NCI-H1694 treated with DMSO at 0.1 percent for 48 hours (cell line): ENCODE measurements around the gene FHL3.
A peak's percentile ranks its signal among the peaks of the same experiment; 100 is the strongest.

Experiments
- DNase-seq: peaks from one replicate; lab custom pipeline; 2025; lab: John Stamatoyannopoulos, UW

Gene FHL3

GRCh38 chr1:38005195-38006007 lies at the start of gene FHL3:
Gene FHL3, minus strand, starts transcription at chr1:38005514. Its CDS starts 6,102 bp downstream, at chr1:37999412.
- no peak for DNase-seq

- no peak for DNase-seq
Observed at GRCh38 chr1:38053416-38054091, 48.2 kb upstream of the FHL3 start.

- DNase-seq: no peak
Observed at GRCh38 chr1:38052750-38053415, 47.6 kb upstream of the FHL3 start.

GRCh38 chr1:38051079-38051543 lies 45.8 kb upstream of the FHL3 start:
- no peak for DNase-seq

- DNase-seq: no peak
Observed at GRCh38 chr1:38050397-38051078, 45.2 kb upstream of the FHL3 start.

- no peak for DNase-seq
Observed at GRCh38 chr1:38047603-38048141, 42.4 kb upstream of the FHL3 start.

- DNase-seq: peak; percentile 47
Observed at GRCh38 chr1:38046884-38047602, 41.7 kb upstream of the FHL3 start.

GRCh38 chr1:38046333-38046883 lies 41.1 kb upstream of the FHL3 start, which contains the start of gene POU3F1:
Gene POU3F1, minus strand, starts transcription at chr1:38046793. Its CDS starts 50 bp downstream, at chr1:38046743.
- DNase-seq: no peak

GRCh38 chr1:38045401-38046332 lies 40.4 kb upstream of the FHL3 start:
- DNase-seq: no peak

GRCh38 chr1:38044221-38045215 lies 39.2 kb upstream of the FHL3 start:
- no peak for DNase-seq

GRCh38 chr1:38043036-38043747 lies 37.9 kb upstream of the FHL3 start:
- DNase-seq: no peak

- no peak for DNase-seq
Observed at GRCh38 chr1:38041936-38042834, 36.9 kb upstream of the FHL3 start.

- DNase-seq: no peak
Observed at GRCh38 chr1:38039331-38040088, 34.2 kb upstream of the FHL3 start.

- DNase-seq: no peak
Observed at GRCh38 chr1:38038861-38039260, 33.5 kb upstream of the FHL3 start.

GRCh38 chr1:38037221-38037939 lies 32.1 kb upstream of the FHL3 start:
- DNase-seq: no peak
